ENCODE data around the gene ERGIC3. TPM values are rescaled to one million over a fixed set of nuclear protein-coding genes. Genes with fewer than 3 reads are reported as not detected.

The ERGIC3 gene
- total and polyA plus RNA-seq, 2 experiments from 2014 or later = 309 to 369 TPM

DNA sequence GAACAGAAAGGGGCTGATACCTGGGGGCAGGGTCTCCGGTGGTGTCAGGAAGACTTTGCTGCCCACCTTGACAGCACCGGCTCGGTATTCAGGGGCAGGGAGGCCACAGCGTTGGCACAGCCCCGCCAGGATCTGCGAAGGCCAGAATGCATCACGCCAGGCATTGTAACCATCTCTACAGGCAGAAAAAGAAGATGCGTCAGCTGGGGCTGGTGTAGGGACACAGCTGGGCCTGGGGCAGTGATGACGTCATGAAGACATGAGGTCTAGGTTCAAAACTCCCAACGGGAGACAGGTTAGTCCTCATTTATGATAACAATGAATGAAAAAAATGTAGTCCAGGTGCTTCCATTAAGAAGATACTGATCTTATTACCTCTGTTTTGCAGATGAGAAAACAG is 22.0 kb downstream of the ERGIC3 start:
- Histone ChIP-seq H3K27ac (no peak overlapping the region), H4K20me1 (ENCODE audit: insufficient read depth, poor library complexity, severe bottlenecking) (no peaks in the 10 kb centered on the region), H3K9me3 (ENCODE audit: low read depth) (no peaks in the 10 kb centered on the region), H2AFZ (no peak overlapping the region), H3K4me1 (ENCODE audit: insufficient read depth) (no peaks in the 10 kb centered on the region), H3K27me3 (no peaks in the 10 kb centered on the region), H3K36me3 (replicated peaks; ENCODE audit: insufficient read depth, low read depth) (no peaks in the 10 kb centered on the region), H3K4me3 (no peak overlapping the region), H3K79me2 (no peaks in the 10 kb centered on the region), H3K9me2 (replicated peaks; ENCODE audit: insufficient read depth) (no peaks in the 10 kb centered on the region), H3K4me2 (no peak overlapping the region)
- WGBS (ENCODE audit: low lambda C conversion rate, missing lambda C conversion rate) = 90% methylated on average over 10 of the region's 10 CpGs
- no peak for DNase-seq (ENCODE audit: low spot score)
- no peak for TF ChIP-seq EZH2 (IDR thresholded peaks at IDR 0.05; ENCODE audit: borderline replicate concordance)

DNA sequence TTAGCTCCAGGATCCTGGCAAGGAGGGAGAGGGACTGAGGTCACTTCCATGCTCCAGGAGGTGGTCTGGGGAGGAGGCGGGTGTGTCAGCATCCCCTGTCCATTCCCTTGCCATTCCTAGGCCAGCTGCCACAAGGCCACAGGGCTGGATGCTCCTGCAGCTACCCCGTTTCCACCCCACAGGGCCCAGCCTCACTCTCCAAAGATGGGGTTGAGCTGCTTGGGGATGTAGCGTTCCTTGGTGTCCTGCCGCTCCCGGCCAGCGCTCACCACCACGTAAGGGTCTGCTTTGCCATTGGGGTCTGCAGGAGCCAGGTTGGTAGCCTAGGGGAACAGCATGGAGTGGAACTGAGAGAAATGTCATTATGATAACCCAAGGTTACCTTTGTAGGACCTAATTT is 23.0 kb downstream of the ERGIC3 start:
- Histone ChIP-seq H2AFZ (no peak overlapping the region), H3K4me3 (no peak overlapping the region), H3K9me3 (ENCODE audit: low read depth) (no peaks in the 10 kb centered on the region), H3K4me2 (no peak overlapping the region), H3K36me3 (replicated peaks; ENCODE audit: insufficient read depth, low read depth) (no peaks in the 10 kb centered on the region), H3K79me2 (no peaks in the 10 kb centered on the region), H3K27me3 (no peaks in the 10 kb centered on the region), H3K4me1 (ENCODE audit: insufficient read depth) (no peaks in the 10 kb centered on the region), H4K20me1 (ENCODE audit: insufficient read depth, poor library complexity, severe bottlenecking) (no peaks in the 10 kb centered on the region), H3K27ac (no peak overlapping the region), H3K9me2 (replicated peaks; ENCODE audit: insufficient read depth) (no peaks in the 10 kb centered on the region)
- 94% methylated on average over 7 of the region's 7 CpGs for WGBS (ENCODE audit: low lambda C conversion rate, missing lambda C conversion rate)
- TF ChIP-seq EZH2 (IDR thresholded peaks at IDR 0.05; ENCODE audit: borderline replicate concordance) (no peak), EZH2phosphoT487 (IDR thresholded peaks at IDR 0.05; ENCODE audit: low read depth, severe bottlenecking, unreplicated experiment) (no peak)
- TF ChIP-seq, protein P1, sequence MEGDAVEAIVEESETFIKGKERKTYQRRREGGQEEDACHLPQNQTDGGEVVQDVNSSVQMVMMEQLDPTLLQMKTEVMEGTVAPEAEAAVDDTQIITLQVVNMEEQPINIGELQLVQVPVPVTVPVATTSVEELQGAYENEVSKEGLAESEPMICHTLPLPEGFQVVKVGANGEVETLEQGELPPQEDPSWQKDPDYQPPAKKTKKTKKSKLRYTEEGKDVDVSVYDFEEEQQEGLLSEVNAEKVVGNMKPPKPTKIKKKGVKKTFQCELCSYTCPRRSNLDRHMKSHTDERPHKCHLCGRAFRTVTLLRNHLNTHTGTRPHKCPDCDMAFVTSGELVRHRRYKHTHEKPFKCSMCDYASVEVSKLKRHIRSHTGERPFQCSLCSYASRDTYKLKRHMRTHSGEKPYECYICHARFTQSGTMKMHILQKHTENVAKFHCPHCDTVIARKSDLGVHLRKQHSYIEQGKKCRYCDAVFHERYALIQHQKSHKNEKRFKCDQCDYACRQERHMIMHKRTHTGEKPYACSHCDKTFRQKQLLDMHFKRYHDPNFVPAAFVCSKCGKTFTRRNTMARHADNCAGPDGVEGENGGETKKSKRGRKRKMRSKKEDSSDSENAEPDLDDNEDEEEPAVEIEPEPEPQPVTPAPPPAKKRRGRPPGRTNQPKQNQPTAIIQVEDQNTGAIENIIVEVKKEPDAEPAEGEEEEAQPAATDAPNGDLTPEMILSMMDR (IDR thresholded peaks at IDR 0.05; ENCODE audit: poor library complexity) = no peak
- DNase-seq (ENCODE audit: low spot score) = no peak

DNA sequence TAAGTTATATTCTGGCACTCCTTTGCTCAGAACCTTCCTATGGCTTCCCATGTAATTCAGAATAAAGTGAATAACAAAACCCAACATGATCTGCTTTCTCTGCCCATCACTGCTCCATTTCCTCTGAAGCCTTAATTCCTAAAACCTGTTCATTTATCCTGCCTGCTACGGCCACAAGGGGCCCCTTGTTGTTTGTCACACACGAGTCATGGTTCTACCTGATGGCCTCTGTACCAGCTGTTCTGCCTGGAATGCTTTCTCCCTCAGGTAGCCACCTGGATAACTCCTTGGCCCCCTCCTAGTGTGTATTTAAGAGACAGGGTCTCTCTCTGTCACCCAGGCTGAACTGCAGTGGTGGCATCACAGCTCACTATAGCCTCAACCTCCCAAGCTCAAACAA is 26.8 kb downstream of the ERGIC3 start:
- Histone ChIP-seq H3K27ac (no peak overlapping the region), H3K4me3 (no peak overlapping the region), H3K27me3 (no peaks in the 10 kb centered on the region), H3K9me3 (ENCODE audit: low read depth) (no peaks in the 10 kb centered on the region), H3K4me2 (no peak overlapping the region), H3K36me3 (replicated peaks; ENCODE audit: insufficient read depth, low read depth) (no peaks in the 10 kb centered on the region), H2AFZ (no peak overlapping the region), H4K20me1 (ENCODE audit: insufficient read depth, poor library complexity, severe bottlenecking) (no peaks in the 10 kb centered on the region), H3K79me2 (no peaks in the 10 kb centered on the region), H3K9me2 (replicated peaks; ENCODE audit: insufficient read depth) (no peaks in the 10 kb centered on the region), H3K4me1 (ENCODE audit: insufficient read depth) (no peaks in the 10 kb centered on the region)
- DNase-seq (ENCODE audit: low spot score) = peak; percentile 38
- no peak for TF ChIP-seq EZH2phosphoT487 (IDR thresholded peaks at IDR 0.05; ENCODE audit: low read depth, severe bottlenecking, unreplicated experiment)
- TF ChIP-seq, protein P1 (IDR thresholded peaks at IDR 0.05; ENCODE audit: poor library complexity) = peak; percentile 26
- no peak for TF ChIP-seq EZH2 (IDR thresholded peaks at IDR 0.05; ENCODE audit: borderline replicate concordance)
- 15% methylated on average over 2 of the region's 2 CpGs for WGBS (ENCODE audit: low lambda C conversion rate, missing lambda C conversion rate)

DNA sequence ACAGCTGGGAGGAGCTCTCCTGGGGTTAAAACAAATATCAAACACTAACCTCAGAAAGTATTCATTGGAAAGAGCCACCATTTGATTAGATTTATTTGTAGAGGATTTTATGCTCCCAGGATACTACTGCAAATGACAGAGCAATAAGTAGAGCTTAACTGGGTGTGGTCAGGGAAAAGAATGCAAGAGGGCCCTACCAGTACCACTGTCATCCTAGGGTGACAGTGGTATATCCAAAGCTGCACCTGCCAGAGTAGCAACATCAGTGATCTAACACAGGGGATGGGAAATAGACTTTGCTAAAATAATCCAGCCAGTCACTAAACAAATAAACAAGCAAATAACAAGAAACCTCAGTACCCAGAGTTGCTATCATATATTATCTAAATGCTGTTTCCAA is 29.7 kb downstream of the ERGIC3 start:
- TF ChIP-seq, protein P1 (IDR thresholded peaks at IDR 0.05; ENCODE audit: poor library complexity) = no peak
- peaks cover 3% of the 10 kb centered on the region for H3K4me1 ChIP-seq (ENCODE audit: insufficient read depth)
- no peaks in the 10 kb centered on the region for H3K36me3 ChIP-seq (replicated peaks; ENCODE audit: insufficient read depth, low read depth)

More for the DNA sequence above, 29.7 kb downstream of the ERGIC3 start:
- no peaks in the 10 kb centered on the region for H3K79me2 ChIP-seq
- H3K27me3 ChIP-seq = no peaks in the 10 kb centered on the region
- no peak overlapping the region for H3K4me3 ChIP-seq
- no peaks in the 10 kb centered on the region for H4K20me1 ChIP-seq (ENCODE audit: insufficient read depth, poor library complexity, severe bottlenecking)
- no peaks in the 10 kb centered on the region for H3K9me2 ChIP-seq (replicated peaks; ENCODE audit: insufficient read depth)
- H2AFZ ChIP-seq = no peak overlapping the region
- no peak overlapping the region for H3K4me2 ChIP-seq
- no peak for DNase-seq (ENCODE audit: low spot score)
- no peaks in the 10 kb centered on the region for H3K9me3 ChIP-seq (ENCODE audit: low read depth)
- no peak overlapping the region for H3K27ac ChIP-seq

All from hepatocyte (in vitro differentiated cells).